ENCODE data around the gene BAD.
A peak's percentile ranks its signal among the peaks of the same experiment; 100 is the strongest.

BAD gene

GRCh38 chr11:64305075-64305690 is 20.7 kb upstream of the BAD start, which contains the start of gene ESRRA:
Gene ESRRA, plus strand, starts transcription at chr11:64305524. Its CDS starts 1,656 bp downstream, at chr11:64307180.
- H3K4me3 ChIP-seq = peak within 1 kb of the TSS; percentile 66 to 86
- TF ChIP-seq CTCF (IDR thresholded peaks at IDR 0.05) = no peak
- DNase-seq = peak; percentile 100
- intact Hi-C loops (cut with DNase I; ENCODE audit: low total_unique reads) = no loop called here
- H3K27ac ChIP-seq = peak within 1 kb of the TSS; percentile 82 to 86
- no peaks in the 10 kb centered on the region for H3K9me3 ChIP-seq
- no peaks in the 10 kb centered on the region for H3K36me3 ChIP-seq
- peaks cover 0 to 40% (median 26%) of the 10 kb centered on the region in 4 donors for H3K4me1 ChIP-seq
- H3K27me3 ChIP-seq = peaks cover 0 to 20% of the 10 kb centered on the region in 2 donors

GRCh38 chr11:64304316-64305072 is 20.0 kb upstream of the BAD start:
- Histone ChIP-seq H3K4me3 (peak overlapping the region; percentile 66 to 86), H3K27ac (peak overlapping the region; percentile 82 to 86), H3K4me1 (peaks cover 0 to 47% (median 32%) of the 10 kb centered on the region in 4 donors), H3K9me3 (no peaks in the 10 kb centered on the region), H3K27me3 (peaks cover 0 to 26% of the 10 kb centered on the region in 2 donors), H3K36me3 (no peaks in the 10 kb centered on the region)
- intact Hi-C loops (cut with DNase I; ENCODE audit: low total_unique reads) = no loop called here
- DNase-seq = peak; percentile 94 to 95
- peak; percentile 82 for TF ChIP-seq CTCF (IDR thresholded peaks at IDR 0.05)

GRCh38 chr11:64304032-64304315 is 19.5 kb upstream of the BAD start:
- intact Hi-C loops (cut with DNase I; ENCODE audit: low total_unique reads) = no loop called here
- DNase-seq = no peak

GRCh38 chr11:64303109-64304031 is 18.9 kb upstream of the BAD start:
- intact Hi-C loops (cut with DNase I; ENCODE audit: low total_unique reads) = no loop called here
- TF ChIP-seq CTCF (IDR thresholded peaks at IDR 0.05) = no peak
- Histone ChIP-seq H3K27me3 (peaks cover 0 to 35% of the 10 kb centered on the region in 2 donors), H3K9me3 (no peaks in the 10 kb centered on the region), H3K4me3 (no peak overlapping the region), H3K36me3 (no peaks in the 10 kb centered on the region), H3K27ac (peak overlapping the region in 1 of 2 donors; percentile 82), H3K4me1 (peaks cover 0 to 54% (median 40%) of the 10 kb centered on the region in 4 donors)
- DNase-seq = no peak

More at GRCh38 chr11:64304032-64304315, 19.5 kb upstream of the BAD start:
- Histone ChIP-seq H3K27ac (peak overlapping the region; percentile 82 to 86), H3K9me3 (no peaks in the 10 kb centered on the region), H3K4me1 (peaks cover 0 to 52% (median 38%) of the 10 kb centered on the region in 4 donors), H3K36me3 (no peaks in the 10 kb centered on the region), H3K4me3 (peak overlapping the region; percentile 66 to 86), H3K27me3 (peaks cover 0 to 29% of the 10 kb centered on the region in 2 donors)
- TF ChIP-seq CTCF (IDR thresholded peaks at IDR 0.05) = no peak

Data from tibial artery (tissue), 4 donors.